Measurements from ENCODE around the gene NSUN2. TPM values are rescaled to one million over a fixed set of nuclear protein-coding genes. Genes with fewer than 3 reads are reported as not detected.

The NSUN2 gene
- polyA plus RNA-seq, 3 donors, result 24.4 to 63.4 (median 25.6) TPM

- Histone ChIP-seq H3K79me2 (ENCODE audit: insufficient read depth, low read length) (no peaks in the 10 kb centered on the region), H3K9ac (ENCODE audit: insufficient read depth, low read length, poor library complexity, severe bottlenecking) (no peak overlapping the region), H3K36me3 (replicated peaks in 1 of 2; ENCODE audit: control insufficient read depth in 1 of 2, insufficient read depth in 2 of 2, low read length in 2 of 2) (no peaks in the 10 kb centered on the region), H3K27ac (ENCODE audit: low read depth in 1 of 2, low read length in 2 of 2) (no peak overlapping the region), H3K4me2 (replicated peaks; ENCODE audit: extremely low read depth, low read length, poor library complexity, severe bottlenecking) (no peak overlapping the region), H4K20me1 (ENCODE audit: insufficient read depth, low read length) (no peaks in the 10 kb centered on the region), H3K27me3 (ENCODE audit: control insufficient read depth in 2 of 2, insufficient read depth in 2 of 2, low read length in 2 of 2) (peaks cover 20 to 48% of the 10 kb centered on the region in 2 donors), H3K4me1 (ENCODE audit: control insufficient read depth in 1 of 2, insufficient read depth in 2 of 2, low read length in 2 of 2) (no peaks in the 10 kb centered on the region), H3K4me3 (replicated peaks in 1 of 3; ENCODE audit: low read depth in 2 of 3, low read length in 3 of 3) (no peak overlapping the region), H3K9me3 (replicated peaks in 1 of 2; ENCODE audit: control insufficient read depth in 1 of 2, insufficient read depth in 1 of 2, low read length in 2 of 2) (no peaks in the 10 kb centered on the region), H2AFZ (ENCODE audit: insufficient read depth, low read depth, low read length, poor library complexity, severe bottlenecking) (no peak overlapping the region)
- Mint-ChIP-seq H3K9me3 (peaks cover 0 to 6% (median 1%) of the 10 kb centered on the region in 7 donors), H3K27me3 (ENCODE audit: low read depth in 3 of 3) (peaks cover 46 to 72% (median 56%) of the 10 kb centered on the region in 3 donors), H3K27ac (peak overlapping the region in 1 of 7 donors; percentile 34), H3K4me3 (no peak overlapping the region), H3K4me1 (no peaks in the 10 kb centered on the region), H3K36me3 (no peaks in the 10 kb centered on the region)
- WGBS (ENCODE audit: insufficient coverage), result 81% methylated on average over 9 of the region's 15 CpGs
- intact Hi-C loops (cut with micrococcal nuclease), result no loop called here
- DNase-seq, result no peak
- no peak for TF ChIP-seq CTCF (IDR thresholded peaks at IDR 0.05)
Measured at GRCh38 chr5:6585939-6586646, 46.8 kb downstream of the NSUN2 start.

DNA sequence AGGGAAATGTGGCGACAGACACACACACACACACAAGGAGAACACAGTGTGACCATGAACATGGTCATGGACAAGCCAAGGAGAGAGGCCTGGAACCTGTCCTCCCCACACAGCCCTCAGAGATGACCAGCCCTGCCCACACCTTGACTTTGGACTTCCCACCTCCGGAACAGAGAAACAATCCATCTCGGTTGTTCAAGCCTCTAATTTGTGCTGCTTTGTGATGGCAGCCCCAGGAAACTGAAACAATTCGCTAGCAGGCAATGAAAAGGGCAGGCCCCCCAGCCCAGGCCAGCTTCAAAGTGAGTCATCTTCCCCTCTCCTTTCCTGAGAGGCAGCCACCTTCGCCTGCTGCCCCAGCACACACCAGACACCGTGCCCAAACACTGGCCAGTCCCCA lies 47.7 kb downstream of the NSUN2 start:
- Histone ChIP-seq H3K4me2 (replicated peaks; ENCODE audit: extremely low read depth, low read length, poor library complexity, severe bottlenecking) (no peak overlapping the region), H3K9ac (ENCODE audit: insufficient read depth, low read length, poor library complexity, severe bottlenecking) (no peak overlapping the region), H4K20me1 (ENCODE audit: insufficient read depth, low read length) (no peaks in the 10 kb centered on the region), H2AFZ (ENCODE audit: insufficient read depth, low read depth, low read length, poor library complexity, severe bottlenecking) (no peak overlapping the region), H3K27me3 (ENCODE audit: control insufficient read depth in 2 of 2, insufficient read depth in 2 of 2, low read length in 2 of 2) (peaks cover 20 to 49% of the 10 kb centered on the region in 2 donors), H3K4me3 (replicated peaks in 1 of 3; ENCODE audit: low read depth in 2 of 3, low read length in 3 of 3) (no peak overlapping the region), H3K79me2 (ENCODE audit: insufficient read depth, low read length) (no peaks in the 10 kb centered on the region), H3K4me1 (ENCODE audit: control insufficient read depth in 1 of 2, insufficient read depth in 2 of 2, low read length in 2 of 2) (no peaks in the 10 kb centered on the region), H3K9me3 (replicated peaks in 1 of 2; ENCODE audit: control insufficient read depth in 1 of 2, insufficient read depth in 1 of 2, low read length in 2 of 2) (no peaks in the 10 kb centered on the region), H3K36me3 (replicated peaks in 1 of 2; ENCODE audit: control insufficient read depth in 1 of 2, insufficient read depth in 2 of 2, low read length in 2 of 2) (no peaks in the 10 kb centered on the region), H3K27ac (ENCODE audit: low read depth in 1 of 2, low read length in 2 of 2) (no peak overlapping the region)
- Mint-ChIP-seq H3K27ac (no peak overlapping the region), H3K36me3 (no peaks in the 10 kb centered on the region), H3K4me1 (no peaks in the 10 kb centered on the region), H3K9me3 (peaks cover 0 to 6% (median 1%) of the 10 kb centered on the region in 7 donors), H3K27me3 (ENCODE audit: low read depth in 3 of 3) (peaks cover 53 to 72% (median 60%) of the 10 kb centered on the region in 3 donors), H3K4me3 (peak overlapping the region in 1 of 2 donors; percentile 56)
- 34% methylated on average over 3 of the region's 6 CpGs for WGBS (ENCODE audit: insufficient coverage)
- intact Hi-C loops (cut with micrococcal nuclease), result no loop called here
- no peak for TF ChIP-seq CTCF (IDR thresholded peaks at IDR 0.05)
- DNase-seq, result no peak

Data from CD14-positive monocyte (primary cell).